Measurements from ENCODE around the gene MBD6. TPM values are rescaled to one million over a fixed set of nuclear protein-coding genes. Genes with fewer than 3 reads are reported as not detected.

MBD6 gene
- total RNA-seq, 1 experiment from 2014 or later = 66.8 TPM

- DNase-seq = peak; percentile 63
- Histone ChIP-seq H3K56ac (ENCODE audit: insufficient read length, low read depth, low read length) (no peak overlapping the region), H3K4me2 (ENCODE audit: insufficient read depth, insufficient read length, low read length) (peak overlapping the region; percentile 62), H4K20me1 (ENCODE audit: control insufficient read depth, insufficient read depth, insufficient read length) (peaks cover 3% of the 10 kb centered on the region), H3K4me1 (ENCODE audit: insufficient read depth, low read length) (no peaks in the 10 kb centered on the region; the same call in 1 of the 2 replicates), H3K4ac (ENCODE audit: low read depth, low read length) (no peak overlapping the region), H3K79me1 (ENCODE audit: insufficient read depth, low read depth, low read length, poor library complexity, severe bottlenecking) (no peaks in the 10 kb centered on the region), H4K5ac (ENCODE audit: insufficient read length, low read depth, low read length) (no peak overlapping the region), H3K14ac (ENCODE audit: insufficient read depth, low read length) (no peak overlapping the region), H3K27me3 (ENCODE audit: insufficient read depth, low read length) (peaks cover 37% of the 10 kb centered on the region), H3T11ph (ENCODE audit: low read length) (no peak overlapping the region), H3K9ac (ENCODE audit: extremely low read depth, insufficient read length, low read length) (no peak overlapping the region), H3K79me2 (ENCODE audit: insufficient read depth, low read length) (no peaks in the 10 kb centered on the region), H2BK5ac (ENCODE audit: insufficient read length, low read length) (no peak overlapping the region), H3K9me3 (ENCODE audit: control insufficient read depth, low read depth, low read length) (no peaks in the 10 kb centered on the region), H4K91ac (ENCODE audit: insufficient read length, low read depth, low read length) (no peak overlapping the region), H3K23me2 (ENCODE audit: insufficient read length, low read depth, low read length, poor library complexity, severe bottlenecking) (peaks cover 15% of the 10 kb centered on the region), H2BK20ac (ENCODE audit: low read depth, low read length, poor library complexity, severe bottlenecking) (no peak overlapping the region), H2BK15ac (ENCODE audit: low read depth, low read length) (no peak overlapping the region), H2BK120ac (ENCODE audit: low read depth, low read length, poor library complexity, severe bottlenecking) (no peak overlapping the region), H2AK5ac (ENCODE audit: insufficient read length, low read length) (no peak overlapping the region), H2AFZ (ENCODE audit: low read length) (no peak overlapping the region), H3K27ac (ENCODE audit: insufficient read length, low read depth, low read length) (no peak overlapping the region), H2BK12ac (ENCODE audit: insufficient read length, low read depth, low read length) (no peak overlapping the region), H4K8ac (replicated peaks; ENCODE audit: insufficient read length, low read depth, low read length) (no peak overlapping the region), H3K18ac (ENCODE audit: insufficient read length, low read depth, low read length) (no peak overlapping the region), H3K23ac (ENCODE audit: insufficient read length, low read depth, low read length) (no peak overlapping the region)
- TF ChIP-seq, protein P1, sequence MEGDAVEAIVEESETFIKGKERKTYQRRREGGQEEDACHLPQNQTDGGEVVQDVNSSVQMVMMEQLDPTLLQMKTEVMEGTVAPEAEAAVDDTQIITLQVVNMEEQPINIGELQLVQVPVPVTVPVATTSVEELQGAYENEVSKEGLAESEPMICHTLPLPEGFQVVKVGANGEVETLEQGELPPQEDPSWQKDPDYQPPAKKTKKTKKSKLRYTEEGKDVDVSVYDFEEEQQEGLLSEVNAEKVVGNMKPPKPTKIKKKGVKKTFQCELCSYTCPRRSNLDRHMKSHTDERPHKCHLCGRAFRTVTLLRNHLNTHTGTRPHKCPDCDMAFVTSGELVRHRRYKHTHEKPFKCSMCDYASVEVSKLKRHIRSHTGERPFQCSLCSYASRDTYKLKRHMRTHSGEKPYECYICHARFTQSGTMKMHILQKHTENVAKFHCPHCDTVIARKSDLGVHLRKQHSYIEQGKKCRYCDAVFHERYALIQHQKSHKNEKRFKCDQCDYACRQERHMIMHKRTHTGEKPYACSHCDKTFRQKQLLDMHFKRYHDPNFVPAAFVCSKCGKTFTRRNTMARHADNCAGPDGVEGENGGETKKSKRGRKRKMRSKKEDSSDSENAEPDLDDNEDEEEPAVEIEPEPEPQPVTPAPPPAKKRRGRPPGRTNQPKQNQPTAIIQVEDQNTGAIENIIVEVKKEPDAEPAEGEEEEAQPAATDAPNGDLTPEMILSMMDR (conservative IDR thresholded peaks at IDR 0.05) = no peak
- Mint-ChIP-seq H3K27me3 (ENCODE audit: low read depth) (peaks cover 82% of the 10 kb centered on the region), H3K4me3 (peak overlapping the region; percentile 59 to 80), H3K36me3 (ENCODE audit: insufficient read depth in 1 of 3, low read depth in 3 of 3) (no peaks in the 10 kb centered on the region; a peak in 2 of 7 replicates), H3K27ac (no peak overlapping the region), H3K9me3 (no peaks in the 10 kb centered on the region), H3K4me1 (peaks cover 21 to 22% of the 10 kb centered on the region in 2 experiments)
- no CpG with 5 or more reads among the region's 84 CpGs for WGBS (ENCODE audit: extremely low coverage, insufficient read length, low lambda C conversion rate)
Observed at GRCh38 chr12:57475271-57476161, 47.1 kb upstream of the MBD6 start.

Data from H9 (cell line).